ENCODE data around the gene PLXNA2.

Gene PLXNA2

DNA sequence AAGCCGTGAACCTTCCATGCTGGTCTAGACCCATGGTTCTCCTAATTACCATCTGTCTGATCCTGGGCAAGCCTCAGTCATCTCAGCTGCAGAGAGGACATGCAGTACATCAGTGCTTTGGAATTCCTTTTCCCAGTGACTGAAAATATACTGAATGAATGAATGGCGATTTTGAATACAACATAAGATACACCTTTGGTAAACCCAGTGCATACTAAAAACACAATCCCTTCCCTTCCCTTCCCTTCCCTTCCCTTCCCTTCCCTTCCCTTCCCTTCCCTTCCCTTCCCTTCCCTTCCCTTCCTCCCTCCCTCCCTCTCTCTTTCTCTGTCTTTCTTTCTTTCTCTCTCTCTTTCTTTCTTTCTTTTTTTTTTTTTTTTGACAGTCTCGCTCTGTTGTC, 21.3 kb upstream of the PLXNA2 start:
- DNase-seq, result no peak

DNA sequence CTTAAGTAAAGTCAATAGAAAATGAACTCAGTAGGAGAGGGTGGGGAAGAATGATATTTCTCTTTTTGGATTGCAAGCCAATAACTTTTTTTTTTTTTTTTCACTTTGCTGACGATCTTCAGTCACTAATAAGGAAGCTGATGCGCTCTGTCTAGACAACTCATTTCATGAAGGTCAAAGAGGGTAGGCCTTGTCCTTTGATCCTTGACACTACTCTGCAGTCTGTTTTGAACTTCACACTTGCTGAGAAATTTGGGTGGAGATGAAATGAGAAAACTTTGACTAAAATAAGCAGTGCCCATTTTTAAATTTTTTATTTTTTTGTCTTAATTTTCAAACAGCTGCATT, 20.9 kb upstream of the PLXNA2 start:
- DNase-seq, result no peak

DNA sequence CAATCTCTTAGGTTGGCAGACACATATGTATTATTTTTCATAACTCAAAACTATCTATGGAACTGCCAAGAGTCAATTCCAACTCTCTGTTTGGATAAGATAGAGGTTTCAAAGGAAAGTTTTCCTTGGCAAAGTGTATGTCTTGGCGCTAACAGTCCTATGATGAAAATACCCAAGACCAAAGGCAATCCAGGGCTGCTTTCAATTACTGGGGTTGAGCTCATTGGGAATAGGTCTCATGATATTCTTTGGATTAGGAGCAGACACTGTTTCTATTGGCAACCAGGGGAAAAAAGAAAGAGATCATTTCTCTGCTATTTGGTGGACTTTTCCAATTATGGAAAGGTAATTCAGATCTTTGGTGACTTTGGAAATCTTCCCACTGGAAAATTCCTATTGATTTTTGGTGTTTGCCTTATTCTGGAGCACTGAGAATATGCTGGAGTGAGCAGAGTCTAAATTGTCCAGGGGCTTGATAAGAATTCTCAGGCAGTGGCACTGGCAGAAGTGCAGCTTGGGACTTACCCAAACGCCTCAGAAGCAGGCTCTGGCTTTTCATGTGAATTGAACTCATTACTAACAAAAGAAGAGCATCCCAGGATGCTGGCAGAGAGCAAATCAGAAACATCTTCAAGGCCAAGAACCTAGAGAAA, 20.4 kb upstream of the PLXNA2 start:
- no peak for DNase-seq

- DNase-seq, result no peak
Measured at GRCh38 chr1:208261874-208262273, 17.7 kb upstream of the PLXNA2 start.

- no peak for DNase-seq
Measured at GRCh38 chr1:208258277-208258676, 14.1 kb upstream of the PLXNA2 start.

GRCh38 chr1:208257351-208257750, 13.2 kb upstream of the PLXNA2 start:
- DNase-seq, result no peak

GRCh38 chr1:208256556-208256955, 12.4 kb upstream of the PLXNA2 start:
- DNase-seq, result no peak

DNA sequence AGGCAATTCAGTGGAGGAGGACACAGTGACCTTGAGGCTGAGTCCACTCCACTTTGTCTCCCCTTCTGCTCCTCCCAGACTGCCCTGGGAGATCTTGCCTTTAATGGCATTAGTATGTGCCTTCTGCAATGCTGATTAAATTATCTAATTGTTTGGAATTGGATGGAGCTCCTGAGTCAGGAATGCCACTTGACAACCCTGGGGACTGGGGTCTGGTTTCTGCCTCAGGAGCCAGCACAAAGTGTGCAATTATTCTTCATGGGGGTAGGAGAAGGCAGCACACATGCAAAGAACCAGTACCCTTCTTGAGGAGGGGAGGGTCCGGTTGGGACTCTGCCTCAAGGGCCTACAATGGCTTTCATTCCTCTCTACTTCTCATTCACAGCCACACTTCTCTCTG, 11.9 kb upstream of the PLXNA2 start:
- no peak for DNase-seq

- DNase-seq, result no peak
Measured at GRCh38 chr1:208254862-208255261, 10.7 kb upstream of the PLXNA2 start.

- DNase-seq, result no peak
Measured at GRCh38 chr1:208254376-208254775, 10.2 kb upstream of the PLXNA2 start.

DNA sequence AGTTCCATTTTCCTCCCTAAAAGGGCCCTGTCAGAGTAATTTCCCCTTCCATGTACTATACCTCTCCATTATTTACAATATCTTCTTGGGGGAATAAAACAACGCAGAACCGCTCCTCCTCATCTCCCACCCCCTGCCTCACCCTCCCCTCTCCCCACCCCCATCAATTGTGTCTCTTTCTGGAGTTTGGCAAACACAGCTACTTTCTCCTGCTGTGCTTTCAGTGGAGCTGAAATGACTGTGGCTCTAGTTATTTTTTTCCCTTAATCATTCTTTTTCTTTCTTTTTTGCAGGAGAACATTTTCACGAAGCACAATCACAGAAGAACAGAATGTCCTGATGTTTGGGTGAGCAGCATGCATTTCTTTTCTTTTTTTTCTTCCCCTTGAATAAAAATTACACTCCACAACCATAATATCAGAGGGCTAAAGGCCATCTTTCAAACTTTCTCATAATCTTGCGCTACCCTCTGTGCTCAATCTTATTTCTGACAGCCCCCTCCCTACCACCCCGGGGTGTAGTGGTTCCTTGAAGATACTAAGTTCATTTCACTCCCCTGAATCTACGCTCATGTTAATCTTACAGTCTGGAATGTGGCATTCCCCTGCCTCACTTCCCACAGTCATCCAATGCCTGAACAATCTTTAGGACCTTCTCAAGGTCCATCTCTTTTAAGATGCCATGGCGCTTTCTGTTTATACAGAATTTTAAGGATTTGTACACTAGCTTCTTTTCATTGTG, 8.8 kb upstream of the PLXNA2 start:
- DNase-seq, result no peak

GRCh38 chr1:208251911-208252835, 8.0 kb upstream of the PLXNA2 start:
- no peak for DNase-seq

DNA sequence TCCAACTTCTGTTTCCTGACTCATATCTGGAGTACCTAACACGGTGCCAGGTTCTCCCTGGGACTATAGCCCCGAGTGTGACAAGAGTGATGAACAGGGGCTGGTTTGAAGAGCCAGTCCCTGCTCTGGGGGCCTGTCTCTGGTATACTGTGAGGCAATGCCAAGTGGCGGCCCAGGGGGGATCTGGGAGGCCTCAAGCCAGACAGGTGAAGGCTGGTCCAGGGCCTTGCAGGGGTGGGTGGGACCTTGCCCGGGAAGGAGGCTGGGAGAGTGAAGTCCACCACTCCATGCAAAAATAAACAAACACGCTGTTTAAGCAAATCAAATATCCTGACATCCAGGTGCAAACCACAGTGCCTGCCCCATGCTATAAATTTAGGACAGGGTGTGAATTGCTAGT, 6.8 kb upstream of the PLXNA2 start:
- DNase-seq, result no peak

- DNase-seq, result no peak
Measured at GRCh38 chr1:208250613-208251012, 6.4 kb upstream of the PLXNA2 start.

- no peak for DNase-seq
Measured at GRCh38 chr1:208248991-208249696, 5.0 kb upstream of the PLXNA2 start.

DNA sequence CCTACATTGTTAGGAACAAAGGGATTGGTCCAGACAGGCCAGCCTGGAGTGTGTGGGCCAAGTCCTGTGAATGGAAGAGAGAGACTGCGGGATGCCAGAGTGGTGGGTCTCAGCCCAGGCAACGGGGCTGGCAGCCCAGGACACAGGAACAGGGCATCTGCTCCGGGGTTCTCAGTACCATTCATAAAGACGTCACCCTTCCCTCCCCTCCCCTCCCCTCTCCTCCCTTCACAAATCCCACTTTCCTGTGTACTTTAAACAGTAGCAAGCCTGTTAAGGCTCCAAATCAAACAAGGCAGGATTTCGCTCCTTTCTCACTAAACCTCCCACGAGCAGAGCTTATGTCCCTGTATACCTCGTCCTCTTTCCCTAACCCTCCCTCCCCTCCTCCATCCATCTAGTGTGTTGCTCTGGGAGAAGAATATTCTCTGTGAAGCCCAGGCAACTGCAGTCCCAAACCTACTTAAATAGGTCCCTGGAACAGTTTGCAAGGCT, 4.2 kb upstream of the PLXNA2 start:
- DNase-seq, result no peak

DNA sequence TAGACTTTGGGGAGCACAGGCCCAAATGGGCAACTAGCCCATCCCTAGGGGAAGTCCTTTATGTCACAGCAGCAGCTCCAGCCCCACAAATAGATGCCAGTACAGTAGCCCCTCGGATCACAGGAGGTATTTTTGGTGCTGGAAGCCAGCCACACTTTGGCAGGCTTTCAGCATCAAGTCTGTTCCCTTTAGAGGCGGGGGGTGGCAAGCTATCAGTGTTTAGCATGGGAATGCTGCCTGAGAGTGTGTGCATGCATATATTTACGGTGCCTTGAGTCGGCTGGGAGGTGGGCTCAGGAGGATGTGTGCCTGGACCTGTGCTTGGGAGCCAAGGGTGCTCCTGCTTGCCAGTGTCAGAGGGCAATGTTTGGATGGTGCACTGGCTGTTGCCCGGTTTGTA, 3.5 kb upstream of the PLXNA2 start:
- no peak for DNase-seq

DNA sequence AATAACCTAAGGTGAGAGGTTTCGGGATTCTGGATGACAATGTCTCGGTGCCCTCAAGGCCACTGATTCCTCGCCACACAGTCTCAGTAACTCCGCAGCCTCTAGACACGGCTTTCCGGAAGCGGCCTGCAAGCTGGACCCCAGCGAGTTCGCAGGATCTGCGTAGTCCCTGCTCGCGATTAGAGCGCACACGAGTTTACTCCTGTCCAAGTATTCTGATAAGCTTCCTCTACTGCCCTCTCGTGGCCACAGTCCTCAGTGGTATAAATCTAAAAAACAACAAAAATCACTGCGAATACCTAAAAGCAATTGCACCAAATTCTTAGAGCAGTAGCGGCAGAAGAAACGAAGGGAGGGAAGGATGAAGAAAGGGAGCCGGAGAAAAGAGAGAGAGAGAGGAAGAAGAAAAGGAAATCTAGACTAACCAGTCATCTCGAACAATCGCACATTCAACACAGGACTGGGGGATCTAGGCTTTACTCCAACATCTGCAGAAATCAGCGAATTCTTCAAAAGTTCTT, 1.1 kb upstream of the PLXNA2 start:
- DNase-seq, result peak; percentile 33 to 78 (median 56)

DNA sequence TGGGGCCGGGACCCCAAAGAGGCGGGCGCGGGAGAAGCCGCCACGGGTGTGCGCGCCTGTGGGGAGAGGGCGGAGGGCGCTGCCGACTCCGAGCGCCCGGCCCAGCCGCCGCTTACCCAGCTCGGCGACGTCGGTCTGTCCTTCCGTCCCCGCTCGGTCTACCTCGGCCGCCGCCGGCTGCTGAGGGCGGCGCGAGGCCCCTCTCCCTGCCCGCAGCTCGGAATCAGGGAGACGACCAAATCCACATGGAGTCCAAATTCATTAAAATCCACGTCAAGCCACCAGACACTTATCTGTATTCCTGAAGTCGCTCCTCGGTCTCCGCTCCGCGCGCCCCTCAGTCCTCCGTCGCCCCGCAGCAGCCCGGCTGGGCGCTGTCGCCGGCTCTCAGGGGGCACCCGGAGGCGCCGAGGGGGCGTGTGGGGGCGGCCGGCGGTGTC, 637 bp downstream of the PLXNA2 start:
- DNase-seq, result peak in 2 of 5 donors; percentile 4 to 21

DNA sequence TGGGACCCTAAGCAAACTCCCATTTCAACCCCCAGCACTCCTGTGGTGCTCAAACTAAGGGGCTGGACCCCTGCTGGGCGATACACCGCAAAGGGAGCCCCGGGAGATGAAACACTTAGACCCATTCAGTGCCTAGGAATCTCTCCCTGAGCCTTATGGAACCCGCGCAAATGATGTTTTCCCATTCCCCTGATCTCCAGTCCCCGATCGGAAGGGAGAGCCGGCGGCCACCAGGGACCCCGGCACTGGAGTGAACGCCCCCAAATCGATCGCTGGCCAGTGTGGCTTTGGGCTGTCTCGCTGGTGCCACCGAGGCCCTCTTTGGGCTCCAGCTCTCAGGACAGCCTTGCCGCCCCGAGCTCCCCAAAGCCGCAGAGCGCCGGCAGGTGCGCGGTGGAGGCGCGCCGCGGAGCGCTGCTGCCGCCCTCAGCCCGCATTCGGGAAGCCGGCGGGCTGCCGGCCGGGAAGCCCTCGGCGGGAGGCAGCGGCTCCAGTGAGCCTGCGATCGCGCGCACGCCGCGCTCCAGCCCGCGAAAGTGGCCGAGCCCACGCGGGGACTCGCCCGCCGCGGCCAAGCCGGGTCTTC, 1.1 kb downstream of the PLXNA2 start:
- no peak for DNase-seq

DNA sequence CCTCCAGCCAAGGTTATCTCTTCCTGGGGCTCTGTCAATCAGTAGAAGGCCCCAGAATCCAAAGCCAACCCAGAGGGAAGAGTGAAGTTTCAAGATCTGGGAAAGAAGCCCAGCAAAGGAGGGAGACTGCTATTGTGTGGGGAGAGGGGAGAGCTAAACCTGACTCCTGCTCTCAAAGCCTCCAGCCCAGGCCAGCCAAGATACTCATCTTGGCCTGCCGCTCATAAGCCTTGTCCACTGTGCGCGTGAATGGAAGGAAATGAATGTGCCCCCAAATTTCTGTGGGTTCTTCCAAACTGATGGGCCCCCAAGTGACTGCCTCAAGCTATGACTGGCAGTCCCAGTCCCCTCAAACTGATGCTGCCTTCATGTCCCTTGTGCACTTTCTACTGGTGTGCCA, 2.0 kb downstream of the PLXNA2 start:
- DNase-seq, result no peak

GRCh38 chr1:208241512-208241911, 2.7 kb downstream of the PLXNA2 start:
- no peak for DNase-seq
